Activated CD4-positive, alpha-beta T cell treated with anti-CD3 and anti-CD28 coated beads, Interleukin-2, amount 50 U/mL, for 16 hours (primary cell): ENCODE data around the gene TNIP2.
"Not testable (repeated sequence)": the region's sequence is repeated elsewhere in the genome, so short reads cannot be mapped to it uniquely, and the experiment has no call there.

Source experiments
- DNase-seq: peaks from one replicate; pipeline ENCODE4 v3.0.0-alpha.2; 2020

Gene TNIP2

DNA sequence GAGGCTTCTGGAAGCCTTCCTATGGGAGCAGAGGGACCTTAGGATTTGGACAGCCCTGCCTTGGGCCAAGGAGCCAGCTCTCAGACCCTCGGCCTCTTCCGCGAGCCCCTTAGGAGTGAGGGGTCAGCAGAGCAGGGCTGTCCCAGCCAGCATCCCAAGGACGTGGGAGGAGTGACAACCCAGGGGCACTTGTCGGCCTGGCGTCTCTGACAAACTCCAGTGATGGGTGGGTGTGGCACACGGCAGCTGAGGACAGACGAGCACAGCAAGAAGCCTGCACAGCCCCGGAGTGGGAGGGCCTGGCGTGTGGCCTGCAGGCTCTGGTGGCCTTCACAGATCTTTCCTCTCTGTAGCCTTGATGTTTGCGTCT lies 11.6 kb upstream of the TNIP2 start:
- no peak for DNase-seq

DNA sequence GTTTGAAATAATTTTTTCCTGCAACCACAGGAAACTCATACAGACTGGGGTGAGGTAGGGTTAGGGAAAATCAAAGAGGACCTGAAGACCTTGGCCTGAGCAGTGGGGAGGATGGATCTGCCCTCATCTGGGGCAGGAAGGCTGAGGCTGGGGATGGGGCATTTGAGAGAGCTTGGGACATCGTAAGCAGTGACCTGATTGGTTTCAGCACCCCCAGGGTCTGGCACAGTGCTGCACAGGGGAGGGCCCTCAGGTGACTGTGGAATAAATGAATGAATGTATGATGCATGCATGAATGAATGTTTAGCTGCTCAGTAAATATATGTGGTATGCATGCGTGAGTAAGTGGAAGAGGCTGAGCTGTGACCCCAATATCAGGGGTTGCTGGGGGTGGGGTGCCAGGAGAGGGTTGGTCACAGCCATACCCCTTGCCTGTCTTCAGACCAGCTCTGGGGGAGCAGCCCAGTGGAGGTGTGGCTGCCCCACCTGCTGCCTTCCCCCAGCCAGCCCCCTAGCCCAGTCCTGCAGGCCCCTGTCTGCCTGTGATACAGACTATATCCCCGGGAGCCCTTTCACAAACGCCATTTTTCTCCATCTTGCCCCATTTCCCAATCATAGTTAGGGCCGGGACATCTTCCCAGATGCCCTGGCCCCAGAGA lies 11.0 kb upstream of the TNIP2 start:
- no peak for DNase-seq

DNA sequence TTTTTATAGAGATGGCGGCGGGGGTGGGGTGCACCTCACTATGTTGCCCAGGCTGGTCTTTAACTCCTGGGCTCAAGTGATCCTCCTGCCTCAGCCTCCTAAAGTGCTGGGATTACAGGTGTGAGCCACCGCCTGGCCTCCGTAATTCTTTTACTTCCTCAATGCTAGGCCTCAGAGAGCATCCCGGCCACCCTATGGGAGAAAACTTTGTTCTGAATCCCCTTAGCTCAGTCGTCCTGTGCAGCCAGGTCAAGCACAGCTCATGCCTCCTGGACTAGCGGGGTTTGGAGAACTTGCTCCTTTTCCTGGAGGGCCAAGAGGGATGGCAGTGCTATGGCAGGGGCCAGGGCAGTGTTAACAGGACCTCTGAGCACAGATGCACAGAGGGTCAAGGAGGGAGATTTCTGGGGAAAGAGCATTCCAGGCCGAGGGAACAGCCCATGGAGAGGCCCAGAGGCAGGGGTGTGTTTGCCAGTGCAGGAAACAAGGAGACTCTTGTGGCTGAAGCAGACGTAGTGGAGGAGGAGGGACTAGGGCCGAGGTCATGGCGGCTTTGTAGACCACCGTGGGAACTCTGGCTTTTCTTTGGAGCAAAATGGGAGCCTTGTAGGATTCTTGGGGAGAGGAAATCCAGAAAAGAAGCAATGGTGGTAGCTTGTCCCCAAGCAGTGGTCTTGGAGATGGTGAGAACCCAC lies 9.8 kb upstream of the TNIP2 start:
- no peak for DNase-seq

DNA sequence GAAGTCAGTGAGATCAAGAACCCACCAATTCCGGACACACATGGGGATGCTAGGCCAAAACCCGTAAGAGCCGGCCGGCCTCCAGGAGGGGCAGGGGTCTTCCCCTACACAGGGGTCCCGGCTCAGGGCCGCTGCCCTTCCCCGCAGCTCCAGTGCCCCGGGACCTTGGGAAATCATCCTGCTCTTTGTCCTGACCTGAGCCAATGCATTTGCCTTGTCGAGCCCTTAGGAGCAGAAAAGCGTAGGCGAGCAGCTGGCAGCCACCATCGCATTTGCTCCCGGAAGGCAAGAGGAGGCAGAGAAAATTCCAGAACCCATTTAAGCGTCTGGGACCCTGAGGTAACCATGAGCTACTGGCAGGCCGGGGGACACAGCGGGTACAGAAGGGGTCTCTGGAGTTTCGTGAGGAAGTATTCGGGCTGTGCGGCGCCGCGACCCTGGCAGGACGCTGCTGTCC lies 7.4 kb upstream of the TNIP2 start:
- no peak for DNase-seq

DNA sequence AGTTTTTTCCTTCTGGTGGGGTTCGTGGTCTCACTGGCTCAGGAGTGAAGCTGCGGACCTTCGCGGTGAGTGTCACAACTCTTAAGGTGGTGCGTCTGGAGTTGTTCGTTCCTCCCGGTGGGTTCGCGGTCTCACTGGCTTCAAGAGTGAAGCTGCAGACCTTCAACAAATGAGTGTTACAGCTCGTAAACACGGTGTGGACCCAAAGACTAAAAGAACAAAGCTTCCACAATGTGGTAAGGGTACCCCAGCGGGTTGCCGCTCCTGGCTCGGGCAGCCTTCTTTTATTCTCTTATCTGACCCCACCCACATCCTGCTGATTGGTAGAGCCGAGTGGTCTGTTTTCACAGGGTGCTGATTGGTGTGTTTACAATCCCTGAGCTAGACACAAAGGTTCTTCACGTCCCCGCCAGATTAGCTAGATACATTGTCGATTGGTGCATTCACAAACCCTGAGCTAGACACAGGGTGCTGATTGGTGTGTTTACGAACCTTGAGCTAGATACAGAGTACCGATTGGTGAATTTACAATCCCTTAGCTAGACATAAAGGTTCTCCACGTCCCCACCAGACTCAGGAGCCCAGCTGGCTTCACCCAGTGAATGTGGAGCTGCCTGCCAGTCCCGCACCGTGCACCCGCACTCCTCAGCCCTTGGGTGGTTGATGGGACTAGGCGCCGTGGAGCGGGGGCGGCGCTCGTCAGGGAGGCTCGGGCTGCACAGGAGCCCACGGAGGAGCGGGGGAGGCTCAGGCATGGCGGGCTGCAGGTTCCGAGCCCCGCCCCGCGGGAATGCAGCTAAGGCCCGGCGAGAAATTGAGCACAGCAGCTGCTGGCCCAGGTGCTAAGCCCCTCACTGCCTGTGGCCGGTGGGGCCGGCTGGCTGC lies 6.6 kb upstream of the TNIP2 start:
- not testable (repeated sequence) for DNase-seq

DNA sequence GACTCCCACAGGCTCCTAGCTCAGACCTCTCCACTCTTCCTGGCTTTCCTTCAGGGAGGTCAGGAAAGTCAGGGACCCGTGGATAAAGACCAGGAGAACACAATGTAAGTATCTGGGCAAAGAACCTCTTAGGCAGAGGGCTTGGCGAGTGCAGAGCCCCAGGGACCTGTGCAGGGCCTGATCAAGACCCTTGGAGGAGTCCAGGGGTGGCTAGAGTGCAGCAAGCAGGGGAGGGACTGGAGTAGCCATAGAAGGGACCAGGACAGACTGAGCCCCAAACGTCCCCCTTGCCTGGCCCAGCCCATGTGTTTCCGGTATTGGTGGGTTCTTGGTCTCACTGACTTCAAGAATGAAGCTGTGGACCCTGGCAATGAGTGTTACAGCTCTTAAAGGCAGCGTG lies 5.9 kb upstream of the TNIP2 start:
- DNase-seq = no peak

DNA sequence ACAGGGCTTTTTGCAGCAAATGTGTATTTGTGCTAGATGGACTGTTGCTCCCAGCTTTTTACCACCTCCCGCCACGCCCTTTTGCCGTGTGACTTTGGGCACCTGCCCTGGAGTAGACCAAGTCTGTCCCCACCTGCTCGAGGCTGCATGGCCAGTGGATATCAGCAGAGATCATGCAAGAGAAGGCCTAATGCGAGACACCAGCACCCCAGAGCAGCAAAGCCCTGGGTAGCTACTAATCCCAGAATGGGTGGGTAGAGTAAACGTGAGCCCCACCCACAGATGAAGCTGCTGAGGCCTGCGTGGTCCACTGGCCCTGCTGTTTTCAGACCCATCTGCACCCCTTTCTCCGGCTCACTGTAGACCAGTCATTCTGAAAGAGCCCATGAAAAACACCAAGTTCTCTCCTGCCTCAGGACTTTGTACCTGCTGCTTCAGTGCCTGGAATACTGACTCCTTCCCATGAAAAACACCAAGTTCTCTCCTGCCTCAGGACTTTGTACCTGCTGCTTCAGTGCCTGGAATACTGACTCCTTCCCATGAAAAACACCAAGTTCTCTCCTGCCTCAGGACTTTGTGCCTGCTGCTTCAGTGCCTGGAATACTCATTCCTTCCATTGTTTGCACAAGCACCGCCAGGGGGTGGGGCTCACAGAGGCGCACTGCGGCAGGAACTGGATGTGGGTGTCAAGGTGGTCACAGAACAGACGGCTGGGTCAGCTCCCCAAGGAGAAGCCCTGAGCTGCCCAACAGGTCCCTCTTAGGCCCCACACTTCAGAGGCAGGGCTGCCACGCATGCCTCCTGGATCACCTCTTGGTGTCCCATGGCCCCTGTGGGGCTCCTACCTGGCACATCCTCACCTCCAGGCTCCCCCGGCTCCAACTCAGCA lies 5.1 kb upstream of the TNIP2 start:
- peak; percentile 28 for DNase-seq

DNA sequence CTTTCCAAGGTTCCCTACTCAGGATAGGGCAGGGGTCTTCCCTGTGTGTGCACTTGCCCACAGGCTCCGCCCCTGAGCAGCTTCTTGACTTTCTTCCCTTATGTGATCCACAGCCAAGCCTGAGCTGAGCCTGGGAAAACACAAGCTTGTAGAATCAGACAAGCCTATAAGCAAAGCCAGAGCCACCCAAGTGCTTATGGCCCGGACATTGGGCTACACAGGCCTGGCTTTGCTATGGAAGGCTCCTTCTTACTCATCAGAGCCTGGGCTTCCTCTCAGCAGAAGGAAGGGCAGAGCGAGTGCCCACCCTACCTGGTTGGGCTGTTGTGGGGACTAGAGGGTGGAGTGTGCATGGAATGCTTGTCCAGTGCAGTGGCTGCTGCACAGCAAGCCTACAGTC lies 1.3 kb upstream of the TNIP2 start:
- DNase-seq = no peak

DNA sequence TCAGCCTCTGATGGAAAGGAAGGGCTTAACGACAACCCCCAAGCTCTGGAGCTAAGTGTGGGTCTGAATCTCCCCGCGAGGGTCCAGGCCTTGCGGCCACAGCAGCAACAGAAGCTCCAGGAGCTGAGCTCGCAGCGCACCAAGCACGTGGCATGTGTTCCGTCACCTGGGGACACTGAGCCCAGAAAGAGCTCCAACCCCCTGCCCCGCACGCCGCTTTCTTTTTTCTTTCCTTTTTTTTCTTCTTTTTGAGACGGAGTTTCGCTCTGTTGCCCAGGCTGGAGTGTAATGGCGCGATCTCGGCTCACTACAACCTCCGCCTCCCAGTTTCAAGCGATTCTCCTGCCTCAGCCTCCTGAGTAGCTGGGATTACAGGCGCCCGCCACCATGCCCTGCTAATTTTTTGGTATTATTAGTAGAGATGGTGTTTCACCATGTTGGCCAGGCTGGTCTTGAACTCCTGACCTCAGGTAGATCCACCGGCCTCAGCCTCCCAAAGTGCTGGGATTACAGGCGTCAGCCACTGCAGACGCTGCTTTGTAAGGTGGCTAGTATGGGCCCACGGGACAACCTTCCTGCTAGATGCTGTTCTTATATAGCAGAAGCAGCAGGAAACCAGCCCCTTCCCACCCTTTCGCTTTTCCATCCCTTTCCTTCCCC lies 685 bp upstream of the TNIP2 start:
- no peak for DNase-seq

DNA sequence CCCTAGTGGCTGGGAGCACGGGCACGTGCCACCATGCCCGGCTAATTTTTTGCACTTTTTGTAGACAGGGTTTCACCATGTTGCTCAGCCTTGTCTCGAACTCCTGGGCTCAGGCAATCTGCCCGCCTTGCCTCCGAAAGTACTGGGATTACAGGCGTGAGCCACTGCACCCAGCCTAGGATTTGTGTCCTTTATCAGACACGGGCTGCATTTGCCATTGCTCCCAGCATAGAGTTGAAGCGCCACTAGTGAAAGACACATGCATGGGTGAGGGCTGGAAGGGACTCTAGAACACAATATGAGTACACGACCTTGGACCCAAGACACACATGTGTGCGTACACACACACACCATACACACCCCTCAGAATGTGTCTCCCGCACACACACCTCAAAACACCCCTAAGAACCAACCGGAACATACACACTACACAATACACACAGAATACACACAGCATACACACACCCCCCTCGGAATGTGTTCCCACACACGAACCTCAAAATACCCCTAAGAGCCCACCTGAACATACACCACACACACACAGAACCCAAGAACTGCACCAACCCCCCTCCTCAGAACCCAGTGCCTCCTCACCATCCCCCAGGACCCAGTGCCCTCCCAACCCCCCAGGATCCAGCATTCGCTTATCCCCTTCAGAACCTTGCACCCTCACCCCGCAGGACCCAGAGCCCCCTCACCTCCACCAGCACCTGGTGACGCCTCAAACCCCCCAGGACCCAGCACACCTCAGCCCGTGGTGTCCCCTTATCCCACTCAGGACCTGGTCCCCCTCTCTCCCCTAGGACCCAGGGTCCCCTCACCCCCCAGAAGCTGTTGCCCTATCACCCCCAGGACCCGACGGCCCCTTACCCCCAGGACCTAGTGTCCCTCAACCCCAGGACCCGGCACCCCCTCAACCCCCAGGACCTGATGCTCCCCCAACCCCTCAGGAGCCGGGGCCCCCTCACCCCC lies 1.0 kb downstream of the TNIP2 start:
- no peak for DNase-seq

DNA sequence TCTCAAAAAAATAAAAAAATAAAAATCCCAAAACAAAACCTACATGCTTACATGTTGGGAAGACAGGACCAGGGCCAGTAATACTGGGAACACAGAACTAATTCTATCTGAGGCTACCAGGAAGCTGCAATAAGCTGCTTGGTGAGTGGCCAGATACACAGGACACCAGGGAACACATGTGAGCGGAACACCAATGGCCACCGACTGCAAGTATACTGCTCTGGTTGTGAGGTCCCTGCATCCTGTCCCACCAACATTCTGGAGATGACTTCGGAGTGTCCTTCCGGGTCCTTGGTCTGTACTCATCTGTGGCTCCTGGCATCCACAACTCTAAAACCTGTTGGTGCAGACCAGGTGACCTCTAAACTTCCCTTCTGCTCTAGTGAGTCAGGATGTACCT lies 2.7 kb downstream of the TNIP2 start:
- no peak for DNase-seq

DNA sequence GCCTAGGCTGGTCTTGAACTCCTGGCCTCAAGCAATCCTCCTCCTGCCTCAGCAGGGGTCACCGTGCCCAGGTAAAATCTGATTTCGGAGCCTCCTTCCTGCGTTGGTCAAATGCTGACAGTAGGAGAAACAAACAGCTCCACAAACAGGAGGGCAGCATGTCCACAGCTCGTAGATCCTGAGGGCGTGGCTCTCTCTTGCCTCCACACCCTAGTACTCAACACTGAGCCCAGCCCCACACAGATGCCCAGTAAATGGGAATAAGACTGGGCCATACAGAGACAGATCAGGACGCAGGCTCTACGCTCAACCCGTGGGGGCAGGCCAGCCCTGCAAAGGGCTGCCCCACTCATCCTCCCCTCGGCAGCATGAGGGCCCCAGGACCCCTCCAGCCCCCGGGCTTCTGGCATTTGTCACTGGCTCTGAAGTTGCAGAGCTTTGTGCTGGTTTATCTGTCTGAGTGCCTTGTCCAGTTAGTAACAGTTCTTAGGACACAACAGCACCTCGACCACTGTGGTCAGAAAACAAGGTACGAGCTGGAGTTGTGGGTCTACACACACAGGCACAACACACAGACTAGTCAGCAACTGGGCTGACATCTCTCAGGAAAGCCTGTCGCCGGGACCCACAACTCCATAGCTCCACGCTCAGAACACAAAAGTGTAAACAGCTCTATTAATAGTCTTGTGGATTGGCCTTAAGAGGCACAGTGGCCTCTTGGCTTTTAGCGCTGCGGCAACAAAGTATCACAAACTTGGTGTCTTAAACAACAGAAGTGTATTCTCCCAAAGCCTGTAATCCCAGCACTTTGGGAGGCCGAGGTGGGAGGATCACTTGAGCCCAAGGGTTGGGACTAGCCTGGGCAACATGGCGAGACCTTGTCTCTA lies 5.2 kb downstream of the TNIP2 start:
- no peak for DNase-seq

DNA sequence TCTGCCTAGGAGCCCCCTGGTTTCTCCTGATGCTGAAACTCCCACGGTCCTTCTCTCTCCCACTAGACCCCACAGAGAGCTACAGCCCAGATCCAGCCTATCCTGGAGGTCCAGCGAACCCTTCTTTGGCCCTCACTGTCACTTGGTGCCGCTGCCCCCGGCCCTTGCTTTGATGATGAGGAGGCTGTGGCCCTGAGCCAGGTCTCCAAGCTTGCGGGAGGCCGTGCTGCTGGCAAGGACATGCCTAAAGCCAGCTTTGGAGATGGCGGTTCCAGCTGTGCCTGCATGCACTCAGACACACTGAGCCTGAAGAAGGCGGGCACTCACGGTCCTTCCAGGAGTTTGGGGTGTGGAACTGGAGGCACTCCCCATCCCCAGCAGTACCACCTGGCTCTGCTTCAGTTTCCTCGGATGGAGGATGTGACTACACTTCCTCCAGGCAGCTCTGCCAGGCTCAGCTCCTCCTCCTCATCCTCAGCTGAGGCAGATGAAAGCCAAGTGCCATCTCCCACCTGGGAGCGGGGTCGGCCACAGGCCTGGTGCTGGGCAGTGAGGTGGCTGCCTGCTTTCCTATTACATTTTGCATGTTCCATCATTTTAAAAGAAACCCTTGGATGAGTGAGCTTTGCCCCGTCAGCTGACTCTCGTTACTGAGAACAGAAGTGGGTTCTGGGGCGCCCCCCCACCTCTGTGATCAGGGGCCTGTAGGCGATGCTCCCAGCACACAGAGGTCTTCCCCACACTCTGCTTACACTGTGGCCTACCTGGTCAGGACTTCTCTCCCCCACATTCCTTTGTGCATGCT lies 9.0 kb downstream of the TNIP2 start:
- DNase-seq = peak; percentile 37

DNA sequence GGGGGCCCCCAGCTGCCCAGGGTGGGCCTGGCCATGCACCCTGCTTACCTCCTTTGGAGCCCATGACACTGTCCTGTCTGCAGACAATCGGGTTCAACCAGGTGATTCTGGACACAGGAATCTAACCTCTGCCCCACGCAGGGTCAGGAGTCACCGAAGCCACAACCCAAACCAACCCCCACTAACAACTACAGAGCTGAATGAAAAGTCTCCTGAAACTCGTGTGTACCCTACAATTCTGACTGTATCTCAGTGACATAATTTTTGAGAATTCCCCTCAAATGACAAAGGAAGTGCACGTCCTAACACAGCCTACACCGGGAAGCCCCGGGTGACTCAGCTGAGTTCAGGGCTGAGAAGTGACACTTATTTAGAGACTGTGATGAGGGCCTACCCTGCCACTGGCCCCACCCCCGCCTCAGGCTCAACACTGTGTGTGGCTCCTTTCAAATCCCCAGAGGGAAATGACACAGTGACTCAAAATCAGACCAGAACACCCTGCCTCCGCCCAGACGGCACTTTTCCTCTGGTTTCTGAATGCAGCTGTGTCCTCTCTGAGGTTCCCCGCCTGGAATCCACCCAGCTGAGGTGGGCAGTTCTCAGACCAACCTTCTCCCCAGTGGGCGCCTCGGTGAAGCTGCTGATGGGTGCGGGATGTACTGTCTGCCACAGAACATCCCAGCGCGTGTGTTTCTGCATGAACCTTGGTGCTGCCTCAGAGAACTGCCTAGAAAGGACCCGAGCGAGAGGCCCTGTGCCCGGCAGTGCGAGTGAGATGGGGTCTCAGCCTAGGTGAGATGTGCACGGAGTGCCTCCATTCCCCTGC lies 9.9 kb downstream of the TNIP2 start:
- DNase-seq = peak; percentile 98

DNA sequence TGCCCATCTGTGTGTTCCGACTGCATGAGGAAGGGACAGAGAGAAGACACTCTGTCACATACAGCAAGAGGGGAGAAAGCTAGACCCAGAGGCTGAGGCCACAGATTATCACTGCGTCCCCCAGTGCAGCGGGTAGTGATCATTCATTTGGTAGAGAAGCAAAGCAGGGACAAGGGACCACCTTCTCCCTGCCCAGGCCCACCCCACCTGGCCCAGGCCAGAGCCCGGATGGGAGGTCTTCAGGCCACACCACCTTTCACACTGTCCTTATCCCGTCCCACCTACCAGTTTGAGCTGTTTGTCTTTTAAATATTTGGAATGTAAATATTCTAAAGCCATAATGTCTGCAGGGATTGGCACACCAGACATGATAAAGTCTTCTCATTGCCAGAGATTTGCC lies 10.6 kb downstream of the TNIP2 start:
- DNase-seq = no peak

DNA sequence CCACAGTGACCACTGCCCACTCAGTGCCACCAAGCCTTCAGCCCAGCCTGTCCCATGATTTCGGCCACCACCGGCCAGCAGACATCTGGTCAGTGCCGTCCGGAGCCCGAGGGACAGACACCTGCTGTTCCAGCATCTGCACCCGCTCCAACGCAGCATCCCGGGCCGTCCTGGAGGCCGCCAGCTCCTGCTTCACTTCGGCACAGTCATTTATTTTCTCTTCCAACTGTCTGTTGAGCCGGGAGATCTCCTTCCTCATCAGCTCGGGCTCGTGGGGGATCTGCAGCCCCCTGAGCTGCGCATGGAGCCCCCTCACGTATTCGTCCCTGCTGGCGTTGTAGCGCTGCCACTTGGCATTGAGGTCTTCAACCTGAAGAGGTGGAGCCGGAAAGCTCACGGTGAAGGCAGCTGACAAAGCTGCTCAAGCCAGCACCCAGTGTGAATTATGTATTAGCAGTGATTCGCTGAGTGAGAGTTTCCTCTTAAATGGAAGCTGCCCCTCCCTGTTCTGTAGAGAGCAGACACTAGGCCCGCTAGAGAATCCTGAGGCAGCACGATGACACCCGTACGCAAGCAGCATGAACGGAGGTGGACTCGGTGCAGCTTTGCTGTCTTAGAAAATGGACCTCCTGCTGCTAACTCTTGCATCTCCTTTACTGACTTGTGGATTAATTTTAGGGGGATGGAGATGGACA lies 11.4 kb downstream of the TNIP2 start:
- DNase-seq = no peak
